GM21717 (cell line): ENCODE measurements around the gene TAGLN2.
"Not testable (repeated sequence)": the region's sequence is repeated elsewhere in the genome, so short reads cannot be mapped to it uniquely, and the experiment has no call there.

ENCODE experiments used
- ATAC-seq: cut with Tn5 transposase; IDR thresholded peaks from one replicate; pipeline ENCODE4 v1.9.1; 2021; ENCODE audit warnings: mild to moderate bottlenecking, moderate library complexity; ENCODE audit not compliant: unreplicated experiment

Gene TAGLN2

DNA sequence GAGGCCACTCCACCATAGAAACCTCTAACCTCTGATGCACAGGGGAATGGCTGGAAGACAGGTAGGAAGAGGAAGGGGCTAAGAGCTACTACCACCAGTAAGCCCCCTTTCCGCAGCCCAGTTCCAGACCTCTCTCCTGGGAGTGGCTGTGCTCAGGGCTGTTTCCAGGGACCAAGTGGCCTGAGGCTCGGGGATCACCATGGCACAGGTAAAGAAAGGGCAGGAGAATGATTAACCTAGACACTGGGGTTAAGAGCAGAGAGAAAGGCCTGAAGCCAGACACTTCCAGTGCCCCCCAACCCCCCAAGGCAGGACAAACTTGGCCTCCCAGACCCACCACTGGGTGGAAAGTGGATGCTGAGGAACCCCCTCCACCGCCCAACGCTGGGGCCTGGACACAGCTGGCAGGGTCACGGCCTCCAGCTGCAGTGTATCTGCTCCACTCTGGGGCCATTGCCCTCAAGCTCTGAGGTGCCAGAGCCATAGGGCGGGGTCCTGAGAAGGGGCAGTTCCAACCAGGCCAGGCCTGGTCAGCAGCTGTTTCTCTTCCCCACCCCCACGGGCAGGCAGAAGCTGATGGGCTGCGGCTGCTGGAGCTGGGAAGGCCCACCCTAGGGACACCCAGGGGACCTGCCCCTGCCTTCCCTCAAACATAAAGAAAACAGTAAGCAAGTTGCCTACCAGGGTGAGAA is 2.6 kb downstream of the TAGLN2 start:
- no peak for ATAC-seq

DNA sequence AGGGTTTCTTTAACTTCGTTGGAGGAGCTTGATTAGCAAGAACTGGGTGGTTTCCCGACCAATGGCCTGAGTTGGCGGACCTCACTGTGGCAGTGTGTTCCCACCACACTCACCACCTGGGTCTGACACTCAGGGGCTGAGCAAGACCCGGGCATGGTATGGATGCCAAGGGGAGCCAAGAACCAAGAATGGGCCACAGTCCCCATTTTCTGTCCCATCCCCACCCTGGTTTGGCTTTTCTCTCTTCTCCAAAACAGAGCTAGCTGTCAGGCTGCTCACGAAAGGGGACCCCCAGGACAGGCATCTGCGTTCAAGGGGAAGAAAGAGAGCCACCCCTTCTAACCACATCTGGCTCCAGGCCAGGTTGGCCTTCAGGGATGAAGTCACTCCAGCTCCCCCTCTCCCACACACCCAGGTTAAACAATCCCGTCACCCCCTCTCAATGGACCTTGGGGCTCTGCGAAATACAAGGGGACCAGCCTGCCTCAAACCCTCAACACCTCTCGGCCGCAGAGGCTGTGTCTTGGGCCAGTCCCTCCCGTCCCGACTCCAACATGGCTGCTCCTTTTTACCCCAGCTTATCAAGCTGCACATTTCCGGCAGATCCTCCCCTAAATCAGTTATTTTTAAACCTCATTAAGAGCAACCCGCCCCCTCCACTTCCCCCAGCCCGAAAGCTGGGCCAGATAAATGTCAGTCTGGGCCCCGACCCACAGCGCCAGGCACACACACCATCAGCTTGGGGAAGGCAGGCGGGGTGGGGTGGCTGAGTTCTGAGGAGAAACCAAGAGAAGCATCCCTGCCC is 3.4 kb downstream of the TAGLN2 start:
- no peak for ATAC-seq

DNA sequence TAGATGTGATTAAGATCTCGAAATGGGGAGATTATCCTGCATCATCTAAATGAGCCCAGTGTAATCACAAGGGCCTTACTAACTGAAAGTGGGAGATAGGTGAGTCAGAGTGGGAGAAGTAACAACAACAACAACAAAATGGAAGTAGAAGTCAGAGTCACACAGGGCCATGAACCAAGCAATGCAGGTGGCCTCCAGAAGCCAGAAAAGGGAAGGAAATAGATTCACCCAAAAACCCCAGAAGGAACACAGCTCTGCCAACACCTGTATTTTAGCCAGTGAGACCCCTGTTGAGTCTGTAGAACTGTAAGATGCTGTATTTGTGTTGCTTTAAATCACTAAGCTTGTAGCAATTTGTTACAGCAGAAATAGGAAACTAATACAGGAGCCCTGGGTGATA is 4.1 kb downstream of the TAGLN2 start:
- ATAC-seq, result peak; percentile 28

DNA sequence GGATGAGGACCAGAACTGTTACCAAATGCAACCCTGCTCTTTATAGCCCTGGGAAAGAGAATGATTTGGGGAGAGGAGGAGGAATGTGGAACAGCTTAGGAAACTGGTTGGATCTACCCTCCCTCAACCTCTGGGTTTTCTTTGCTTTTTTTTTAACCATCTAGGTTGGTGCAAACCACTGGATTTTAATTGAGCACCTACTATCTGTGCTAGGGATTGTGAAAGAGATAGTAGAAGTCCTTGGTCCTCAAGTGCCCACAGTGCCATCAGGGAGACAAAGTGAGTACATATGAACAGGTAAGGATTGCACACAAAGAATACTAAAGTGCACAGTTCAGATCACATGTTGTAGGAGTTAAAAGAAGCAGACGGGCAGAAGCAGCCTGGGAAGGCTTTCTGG is 4.7 kb downstream of the TAGLN2 start:
- ATAC-seq, result no peak

DNA sequence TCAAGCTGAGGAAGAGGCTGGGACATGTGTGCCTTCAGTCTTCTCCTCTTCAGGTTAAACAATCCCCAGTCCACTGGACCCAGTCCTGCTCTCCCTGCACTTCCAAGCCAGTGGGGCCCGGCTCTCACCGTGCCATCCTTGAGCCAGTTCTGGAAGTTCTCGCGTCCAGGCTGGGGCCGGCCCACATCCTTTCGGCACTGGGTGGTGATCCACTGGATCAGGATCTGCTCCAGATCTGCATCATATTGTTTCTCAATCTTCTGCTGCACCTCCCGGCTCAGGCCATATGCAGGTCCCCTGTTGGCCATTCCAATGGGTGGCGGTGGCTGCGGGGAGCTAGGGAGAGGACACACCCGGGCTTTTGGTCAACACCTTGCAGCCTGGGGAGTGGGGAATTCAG is 5.1 kb downstream of the TAGLN2 start:
- no peak for ATAC-seq

DNA sequence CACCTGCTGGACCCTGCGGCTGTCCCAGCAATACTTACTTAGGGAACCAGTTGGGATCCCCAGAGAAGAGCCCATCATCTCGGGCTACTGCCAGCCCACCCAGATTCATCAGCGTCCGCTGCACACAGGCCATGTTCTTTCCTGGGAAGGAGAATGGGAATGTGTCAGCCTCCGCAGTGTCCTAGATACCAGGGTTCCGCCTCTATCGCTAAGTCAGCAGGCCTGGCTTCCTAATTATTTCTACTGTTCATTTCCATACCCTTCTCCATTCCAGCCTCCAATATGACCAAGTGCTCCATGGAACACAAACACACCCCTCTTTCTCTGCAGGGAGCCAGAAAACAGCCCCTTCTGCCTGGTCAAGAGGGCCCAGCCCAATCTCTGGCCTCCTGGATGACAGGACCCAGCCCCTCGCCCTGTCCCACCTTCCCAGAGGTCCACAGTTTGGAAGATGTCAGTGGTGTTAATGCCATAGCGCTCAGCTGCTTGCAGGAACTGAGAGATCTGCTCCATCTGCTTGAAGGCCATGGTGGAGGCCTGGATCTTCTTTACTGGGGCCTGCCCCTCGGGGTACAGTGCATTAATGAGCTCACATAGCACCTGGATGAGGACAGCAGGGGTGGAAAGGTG is 6.0 kb downstream of the TAGLN2 start:
- ATAC-seq, result no peak

DNA sequence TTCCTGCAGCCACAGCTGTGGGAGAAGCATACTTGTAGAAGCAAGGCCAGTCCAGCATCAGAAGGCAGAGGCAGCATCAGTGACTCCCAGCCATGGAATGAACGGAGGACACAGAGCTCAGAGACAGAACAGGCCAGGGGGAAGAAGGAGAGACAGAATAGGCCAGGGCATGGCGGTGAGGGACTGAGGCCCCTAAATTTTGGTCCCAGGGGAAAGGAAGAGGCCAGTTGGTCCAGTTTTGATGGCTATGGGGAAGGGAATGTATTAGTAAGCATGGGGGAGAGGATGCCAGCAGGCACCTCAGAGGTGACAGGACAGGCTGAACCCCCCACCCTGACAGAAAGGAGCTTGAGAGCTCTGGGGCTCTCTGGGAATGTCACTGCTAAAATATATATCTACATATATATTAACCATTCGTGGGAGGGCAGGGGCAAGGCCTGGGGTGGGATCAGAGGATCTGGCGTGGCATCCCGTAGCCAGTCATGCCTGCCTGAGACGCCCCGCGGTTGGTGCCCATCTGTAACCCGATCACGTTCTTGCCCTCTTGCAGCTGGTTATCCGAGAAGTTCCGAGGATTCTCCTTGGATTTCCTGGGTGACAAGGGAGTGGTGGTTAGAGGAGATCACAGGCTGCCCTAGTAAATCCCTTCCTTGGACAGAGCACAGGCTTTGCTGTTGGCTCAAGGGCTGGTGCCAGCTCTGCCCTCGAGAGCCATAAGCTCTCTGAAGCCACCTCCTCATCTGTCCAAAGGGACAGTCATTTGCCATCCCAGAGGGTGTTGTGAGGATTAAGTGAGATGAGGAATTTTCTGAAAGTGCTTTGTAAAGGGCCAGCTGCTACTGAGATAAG is 6.7 kb downstream of the TAGLN2 start:
- ATAC-seq, result no peak

DNA sequence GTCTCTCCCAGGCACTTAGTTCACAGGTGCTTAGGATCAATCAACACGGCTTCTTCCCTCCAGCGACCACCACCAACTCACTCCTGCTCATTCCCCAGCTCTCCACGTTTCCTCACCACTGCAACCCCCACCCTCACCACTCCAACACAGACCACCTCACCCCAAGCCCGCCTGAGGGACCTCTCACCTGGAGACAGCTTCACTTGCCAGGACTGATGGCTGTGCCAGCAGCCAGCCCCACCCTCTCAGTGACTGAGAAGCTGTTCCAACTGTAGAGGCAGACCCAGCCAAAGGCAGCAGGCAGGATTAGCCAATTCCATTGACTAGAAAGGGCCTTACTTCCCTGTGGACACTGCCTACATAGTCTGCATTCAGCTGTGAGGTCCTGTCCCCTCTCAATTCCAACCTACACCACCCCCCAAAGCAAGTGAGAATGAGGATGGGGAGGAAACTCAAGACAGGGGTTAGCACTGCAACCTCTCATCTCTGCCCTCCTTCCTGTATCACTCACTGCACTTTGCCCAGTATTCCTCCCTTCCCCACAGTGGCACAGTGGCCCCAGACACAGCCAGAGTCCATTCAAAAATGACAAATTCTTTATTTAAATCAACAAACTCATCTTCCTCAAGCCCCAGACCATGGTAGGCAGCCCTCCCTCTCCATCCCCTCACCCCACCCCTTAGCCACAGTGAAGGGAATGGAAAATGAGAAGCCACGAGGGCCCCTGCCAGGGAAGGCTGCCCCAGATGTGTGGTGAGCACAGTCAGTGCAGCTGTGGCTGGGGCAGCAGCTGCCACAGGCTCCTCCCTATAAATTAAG is 7.6 kb downstream of the TAGLN2 start:
- ATAC-seq, result no peak

DNA sequence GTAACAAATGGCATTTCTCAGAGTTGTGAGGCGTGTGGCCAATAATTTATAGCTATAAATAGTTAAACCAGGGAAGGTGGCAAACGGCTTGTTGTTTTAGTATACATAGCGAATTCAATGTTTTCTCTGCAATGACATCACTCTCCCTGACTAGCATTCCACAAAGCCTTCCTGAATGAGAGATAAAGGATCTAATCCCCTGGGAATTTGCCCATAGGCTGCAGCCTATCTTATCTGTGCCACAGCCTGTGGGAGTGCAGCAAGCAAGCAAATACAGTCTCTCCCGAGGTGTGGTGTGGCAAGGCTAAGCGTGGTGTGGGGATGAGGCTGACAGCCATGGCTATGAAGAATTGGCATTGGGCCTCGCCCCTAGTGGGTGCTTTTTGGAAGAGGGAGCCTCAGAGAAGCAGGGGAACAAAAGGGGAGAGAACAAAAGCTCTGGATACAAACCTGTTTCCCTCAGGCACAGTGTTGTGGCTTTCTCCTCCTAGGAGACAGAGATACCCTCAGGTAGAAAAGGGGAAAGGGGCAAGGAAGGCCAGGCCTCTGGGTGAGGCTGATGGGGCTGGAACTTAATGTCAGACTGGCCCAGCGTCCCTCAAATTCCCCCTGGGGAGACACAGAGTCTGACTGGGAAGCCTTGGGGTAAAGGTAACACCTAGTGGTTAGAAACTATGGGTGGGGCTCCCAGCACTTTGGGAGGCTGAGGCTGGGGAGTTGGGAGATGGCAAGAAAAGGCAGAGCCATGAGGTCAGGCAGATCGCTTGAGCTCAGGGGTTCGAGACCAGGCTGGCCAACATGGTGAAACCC is 8.9 kb downstream of the TAGLN2 start:
- ATAC-seq, result no peak

DNA sequence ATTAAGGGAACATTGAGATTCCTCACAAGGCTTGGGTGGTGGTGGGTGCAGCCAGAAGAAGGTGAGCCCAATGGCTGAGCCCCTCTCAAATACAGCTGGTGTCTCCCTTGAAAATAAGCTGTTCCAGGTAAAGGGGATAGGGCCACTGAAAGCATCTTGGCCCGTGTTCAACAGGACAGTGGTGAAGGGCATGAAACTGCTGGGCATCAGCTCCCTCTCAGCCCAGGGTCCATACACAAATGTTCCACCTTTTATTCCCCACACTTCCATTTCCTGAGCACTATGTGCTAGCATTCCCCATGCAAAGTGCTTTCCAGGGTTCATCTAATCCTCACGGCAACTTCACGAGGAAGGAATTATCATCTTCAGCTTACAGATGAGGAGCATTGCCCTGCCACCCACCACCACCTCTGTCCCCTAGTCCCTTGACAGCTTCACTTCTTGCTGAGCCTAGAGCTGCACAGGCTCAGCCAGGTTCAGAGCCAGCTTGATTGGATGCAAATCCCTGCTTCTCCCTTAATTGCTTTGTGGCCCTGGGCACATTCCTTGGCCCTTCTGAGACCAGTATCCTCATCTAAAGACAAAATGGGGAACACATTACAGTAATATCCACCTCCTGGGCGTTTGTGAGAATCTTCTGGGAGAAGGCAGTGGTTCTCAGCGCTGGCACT is 9.6 kb downstream of the TAGLN2 start:
- ATAC-seq, result no peak

DNA sequence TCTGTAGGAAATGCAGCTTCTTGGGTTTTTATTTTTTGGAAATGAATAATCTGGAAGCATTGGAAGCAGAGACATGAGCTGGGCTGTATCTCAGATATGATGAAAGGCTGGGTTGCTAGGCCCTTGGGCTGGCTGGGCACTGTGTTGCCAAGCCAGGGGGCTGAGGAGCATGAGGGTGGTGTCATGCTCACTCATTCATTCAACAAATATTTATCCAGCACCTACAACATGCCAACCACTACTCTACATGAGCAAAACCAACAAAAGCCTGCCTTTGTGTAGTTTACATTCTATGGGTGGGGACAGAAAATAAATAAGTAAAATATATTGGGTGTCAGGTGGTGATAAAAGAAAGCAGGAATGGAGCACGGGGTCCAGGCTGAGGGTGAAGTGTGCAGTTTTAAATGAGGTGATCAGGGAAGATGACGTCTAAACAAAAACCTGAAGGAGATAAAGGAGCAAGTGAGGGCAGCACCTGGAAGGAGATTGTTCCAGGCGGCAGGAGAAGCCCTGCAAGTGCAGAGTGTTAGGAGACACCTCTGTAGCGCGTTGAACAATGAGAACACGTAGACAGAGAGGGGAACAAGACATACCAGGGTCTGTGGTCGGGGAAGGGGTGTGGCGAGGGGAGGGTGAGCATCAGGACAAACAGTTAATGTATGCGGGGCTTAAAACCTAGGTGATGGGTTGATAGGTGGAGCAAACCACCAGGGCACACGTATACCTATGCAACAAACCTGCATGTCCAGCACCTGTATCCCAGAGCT is 10.9 kb downstream of the TAGLN2 start:
- ATAC-seq, result no peak

DNA sequence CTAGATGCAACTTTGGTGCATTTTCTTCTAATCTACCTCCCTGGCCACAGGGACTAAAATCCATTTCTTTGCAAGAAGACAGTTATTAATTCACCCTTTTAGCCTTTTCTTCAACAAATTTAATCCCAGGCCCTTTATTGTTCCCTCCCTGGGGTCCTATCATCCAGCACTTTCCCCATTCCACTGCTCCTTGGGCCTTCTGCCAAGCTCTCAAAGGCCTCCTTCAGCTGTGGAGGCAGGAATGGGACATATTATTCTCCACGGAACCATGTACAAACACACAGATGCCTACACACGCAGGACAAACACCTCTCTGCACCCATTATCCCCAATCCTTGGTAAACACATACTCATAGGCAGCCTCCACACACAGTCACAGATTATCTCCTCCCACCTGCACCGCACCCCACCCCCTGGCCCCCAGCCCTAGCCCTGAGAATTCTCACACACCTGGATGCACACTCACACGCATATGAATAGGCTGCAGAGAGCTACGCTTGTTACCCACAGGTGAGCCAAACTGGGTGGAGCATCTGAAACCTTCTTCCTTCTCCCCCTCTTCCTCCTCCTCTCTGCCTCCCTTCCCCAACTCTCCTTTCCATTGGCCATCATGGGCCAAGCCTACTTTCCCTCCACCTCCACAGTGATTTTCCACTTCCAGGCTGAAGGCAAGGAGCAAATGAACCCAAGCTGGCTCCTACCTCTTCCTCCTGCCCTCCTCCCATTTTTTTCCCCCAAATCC is 11.7 kb downstream of the TAGLN2 start:
- ATAC-seq, result no peak

DNA sequence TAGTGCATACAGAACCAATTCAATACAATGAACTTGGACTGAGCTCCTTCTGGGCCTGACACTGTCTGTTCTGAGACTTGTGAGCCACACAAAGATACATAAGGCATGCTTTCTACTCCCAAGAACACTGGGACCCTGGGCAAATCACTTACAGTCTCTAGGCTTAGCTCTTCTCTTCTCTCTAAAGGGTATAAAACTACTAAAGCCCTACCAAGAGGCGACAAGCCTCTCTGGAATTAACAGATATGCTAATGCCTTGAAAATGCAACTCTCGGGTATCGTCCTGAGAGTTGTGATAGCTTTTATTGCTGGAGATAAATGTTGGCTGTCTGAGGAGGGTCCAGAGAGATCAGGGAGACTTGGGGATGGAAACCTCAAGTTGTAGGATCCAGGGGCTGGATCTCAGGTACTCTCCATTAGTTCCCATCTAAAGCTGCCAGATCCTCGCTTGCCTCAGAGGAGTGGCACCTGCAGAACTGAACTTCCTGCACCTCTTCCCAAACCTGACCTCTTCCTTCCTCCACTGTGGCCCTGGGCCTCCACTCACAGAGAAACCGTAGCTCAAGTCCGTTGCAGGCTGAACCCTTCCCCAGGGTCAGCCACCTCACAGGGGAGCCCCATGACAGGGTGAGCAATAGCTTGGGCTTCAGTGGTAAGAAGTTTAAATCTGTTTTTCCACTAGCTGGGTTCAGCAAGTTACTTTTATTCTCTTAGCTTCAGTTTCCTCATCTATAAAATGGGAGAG is 13.8 kb downstream of the TAGLN2 start:
- no peak for ATAC-seq

DNA sequence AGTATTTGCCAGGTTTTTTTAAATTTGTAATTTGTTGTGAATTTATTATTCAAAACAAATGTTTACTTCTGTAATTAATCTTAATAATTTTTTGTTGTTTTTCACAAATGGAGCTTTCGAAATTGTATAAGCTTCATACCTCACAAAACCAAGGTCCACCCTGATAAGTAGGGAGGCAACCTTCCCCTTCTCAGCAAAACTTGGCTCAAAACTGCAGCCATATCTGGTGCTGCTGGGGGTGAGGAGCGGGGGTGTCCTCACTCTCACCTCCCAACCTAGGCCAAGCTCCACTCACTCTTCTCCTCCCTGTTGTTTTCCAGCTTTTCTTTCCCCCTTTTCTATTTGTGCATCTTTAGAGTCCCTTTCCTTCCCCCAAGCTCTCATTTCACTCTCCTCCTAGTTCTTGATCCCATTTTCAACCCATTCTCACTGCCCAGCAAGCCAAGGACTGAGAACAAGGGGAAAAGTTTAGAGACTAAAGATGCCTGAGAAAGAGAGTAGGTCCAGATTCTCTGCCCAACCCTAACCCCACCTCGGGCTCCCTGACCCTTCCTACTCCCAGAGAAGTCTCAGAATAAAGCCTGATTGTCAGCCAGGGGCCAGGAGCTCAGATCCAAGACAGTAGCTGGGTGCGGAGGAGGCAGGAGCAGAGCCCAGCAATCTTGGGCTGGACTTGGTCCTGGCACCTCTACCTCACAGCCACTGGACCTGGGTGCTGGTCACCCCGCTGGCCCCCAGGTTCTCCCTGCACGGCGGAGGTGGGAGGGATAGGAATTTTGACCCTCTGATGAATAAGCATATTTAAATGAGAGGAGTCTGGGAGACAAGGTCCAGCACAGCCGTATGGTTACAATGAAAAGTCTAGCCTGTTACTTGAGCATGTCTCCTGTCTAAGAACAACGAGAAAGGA is 17.0 kb downstream of the TAGLN2 start:
- no peak for ATAC-seq

DNA sequence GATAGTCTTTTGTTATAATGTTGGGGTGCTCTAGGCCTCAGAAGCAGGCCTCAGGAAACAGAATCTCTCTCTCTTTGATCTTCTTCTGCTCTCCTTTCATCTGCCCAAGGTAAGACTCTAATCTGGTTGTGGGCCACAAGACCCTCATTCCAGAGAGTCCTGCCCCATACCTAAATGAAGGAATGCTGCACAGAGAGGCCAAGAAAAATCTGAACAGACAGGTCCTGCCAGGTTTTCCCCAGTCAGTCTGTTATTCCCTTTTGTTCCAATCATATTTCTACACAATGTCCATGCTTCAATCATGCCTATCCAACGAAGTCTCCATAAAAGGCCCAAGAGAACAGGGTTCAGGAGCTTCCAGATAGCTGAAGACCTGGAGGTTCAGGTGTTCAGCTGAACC is 18.3 kb downstream of the TAGLN2 start:
- no peak for ATAC-seq

DNA sequence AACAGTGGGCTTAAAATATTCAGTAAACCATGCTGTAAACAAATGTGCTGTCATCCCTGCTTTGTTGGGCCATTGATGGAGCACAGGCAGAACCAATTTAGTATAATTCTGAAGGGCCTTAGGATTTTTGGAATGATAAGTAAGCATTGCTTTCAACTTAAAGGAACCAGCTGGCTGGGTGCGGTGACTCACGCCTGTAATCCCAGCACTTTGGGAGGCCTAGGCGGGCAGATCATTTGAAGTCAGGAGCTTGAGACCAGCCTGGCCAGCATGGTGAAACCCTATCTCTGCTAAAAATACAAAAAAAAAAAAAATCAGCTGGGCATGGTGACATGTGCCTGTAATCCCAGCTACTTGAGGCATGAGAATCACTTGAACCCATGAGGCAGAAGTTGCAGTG is 21.3 kb downstream of the TAGLN2 start:
- ATAC-seq, result not testable (repeated sequence)
